Right lobe of liver (tissue), 4 donors: ENCODE measurements around the gene MOB2.

Source experiments
- POLR2A ChIP-seq: fragments of 450-650 bp; IDR thresholded peaks from one replicate; pipeline ENCODE4 v1.6.1; 2017; ENCODE audit warnings: antibody characterized with exemption, mild to moderate bottlenecking
- TF ChIP-seq, protein P1 (sequence below), 4 donors: fragments of 200-600 bp in 3 of 4; fragments of 450-650 bp in 1 of 4; IDR thresholded peaks; one replicate each; pipeline versions ENCODE4 v1.5.1 to v1.8.0; 2016 to 2022; ENCODE audit warnings: antibody characterized with exemption in 4 of 4, mild to moderate bottlenecking in 2 of 4
- donor health status: DM: no; HTN: no; CAD: no.
- donor health status: DM: no; HTN: no; CAD: no.
- donor health status: DM: no; HTN: yes; CAD: no.

DNA sequence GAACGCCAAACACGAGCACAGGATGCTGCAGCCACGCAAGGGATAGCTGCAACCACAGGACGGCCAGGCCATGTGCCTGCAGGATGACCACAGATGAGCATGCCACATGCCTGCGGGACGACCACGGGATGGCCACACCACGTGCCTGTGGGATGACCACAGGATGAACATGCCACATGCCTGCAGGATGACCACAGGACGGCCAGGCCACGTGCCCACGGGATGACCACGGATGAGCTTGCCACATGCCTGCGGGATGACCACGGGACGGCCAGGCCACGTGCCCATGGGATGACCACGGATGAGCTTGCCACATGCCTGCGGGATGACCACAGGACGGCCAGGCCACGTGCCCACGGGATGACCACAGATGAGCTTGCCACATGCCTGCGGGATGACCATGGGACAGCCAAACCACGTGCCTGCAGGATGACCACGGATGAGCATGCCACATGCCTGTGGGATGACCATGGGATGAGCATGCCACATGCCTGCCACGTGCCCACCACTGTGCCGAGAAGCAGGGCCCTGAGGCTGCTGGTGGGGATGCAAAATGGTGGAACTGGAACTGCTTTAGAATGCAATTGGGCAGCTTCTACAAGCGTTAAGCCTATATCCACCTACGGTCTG lies 12.8 kb upstream of the MOB2 start:
- TF ChIP-seq, protein P1, sequence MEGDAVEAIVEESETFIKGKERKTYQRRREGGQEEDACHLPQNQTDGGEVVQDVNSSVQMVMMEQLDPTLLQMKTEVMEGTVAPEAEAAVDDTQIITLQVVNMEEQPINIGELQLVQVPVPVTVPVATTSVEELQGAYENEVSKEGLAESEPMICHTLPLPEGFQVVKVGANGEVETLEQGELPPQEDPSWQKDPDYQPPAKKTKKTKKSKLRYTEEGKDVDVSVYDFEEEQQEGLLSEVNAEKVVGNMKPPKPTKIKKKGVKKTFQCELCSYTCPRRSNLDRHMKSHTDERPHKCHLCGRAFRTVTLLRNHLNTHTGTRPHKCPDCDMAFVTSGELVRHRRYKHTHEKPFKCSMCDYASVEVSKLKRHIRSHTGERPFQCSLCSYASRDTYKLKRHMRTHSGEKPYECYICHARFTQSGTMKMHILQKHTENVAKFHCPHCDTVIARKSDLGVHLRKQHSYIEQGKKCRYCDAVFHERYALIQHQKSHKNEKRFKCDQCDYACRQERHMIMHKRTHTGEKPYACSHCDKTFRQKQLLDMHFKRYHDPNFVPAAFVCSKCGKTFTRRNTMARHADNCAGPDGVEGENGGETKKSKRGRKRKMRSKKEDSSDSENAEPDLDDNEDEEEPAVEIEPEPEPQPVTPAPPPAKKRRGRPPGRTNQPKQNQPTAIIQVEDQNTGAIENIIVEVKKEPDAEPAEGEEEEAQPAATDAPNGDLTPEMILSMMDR (IDR thresholded peaks at IDR 0.05), result no peak
- TF ChIP-seq POLR2A, result no peak
